Mesenchymal stem cell (in vitro differentiated cells and primary cell): ENCODE data around the gene MEAK7.

Experiments used
- DNase-seq: peaks from one replicate; pipeline ENCODE4 v3.0.0-alpha.2; 2013
- H2AFZ ChIP-seq: one replicate; pipeline ENCODE4 v1.6.1; 2013; ENCODE audit warnings: low read depth, mild to moderate bottlenecking, control low read depth, inconsistent platforms, low read length, moderate library complexity
- H2AK5ac ChIP-seq: 2 replicates; pipeline ENCODE4 v1.6.1; 2013; ENCODE audit warnings: low read length, moderate library complexity, mild to moderate bottlenecking, inconsistent platforms; ENCODE audit not compliant: severe bottlenecking
- H2BK120ac ChIP-seq: one replicate; pipeline ENCODE4 v1.6.1; 2013; ENCODE audit warnings: low read depth, mild to moderate bottlenecking, inconsistent platforms, low read length, moderate library complexity
- H2BK12ac ChIP-seq, 2 experiments: one replicate each; pipeline ENCODE4 v1.6.1; 2013; ENCODE audit warnings: inconsistent platforms in 2 of 2, low read length in 2 of 2, mild to moderate bottlenecking in 2 of 2, moderate library complexity in 2 of 2, control low read depth in 1 of 2
- H2BK15ac ChIP-seq: one replicate; pipeline ENCODE4 v1.6.1; 2013; ENCODE audit warnings: mild to moderate bottlenecking, low read depth, inconsistent platforms; ENCODE audit not compliant: poor library complexity, severe bottlenecking
- H2BK5ac ChIP-seq: 2 replicates; pipeline ENCODE4 v1.6.1; 2013; ENCODE audit warnings: low read depth, mild to moderate bottlenecking, low read length, control low read depth, inconsistent platforms; ENCODE audit not compliant: poor library complexity, severe bottlenecking
- H3K14ac ChIP-seq, 2 experiments: one replicate each; pipeline ENCODE4 v1.6.1; 2013; ENCODE audit warnings: inconsistent platforms in 2 of 2, low read length in 2 of 2, control low read depth in 1 of 2, mild to moderate bottlenecking in 1 of 2, moderate library complexity in 1 of 2
- H3K18ac ChIP-seq, 2 experiments: one replicate each; pipeline ENCODE4 v1.6.1; 2013; ENCODE audit warnings: inconsistent platforms in 2 of 2, low read length in 2 of 2, control low read depth in 1 of 2, low read depth in 1 of 2, mild to moderate bottlenecking in 1 of 2
- H3K23ac ChIP-seq, 2 experiments: one replicate each; pipeline ENCODE4 v1.6.1; 2013; ENCODE audit warnings: inconsistent platforms in 2 of 2, low read length in 2 of 2, mild to moderate bottlenecking in 2 of 2, moderate library complexity in 2 of 2, control low read depth in 1 of 2
- H3K27ac ChIP-seq: 2 replicates; pipeline ENCODE4 v1.5.1; 2013; ENCODE audit warnings: mild to moderate bottlenecking, moderate library complexity, low read length, control low read depth, inconsistent platforms; ENCODE audit not compliant: poor library complexity, severe bottlenecking
- H3K27me3 ChIP-seq, 2 experiments: 2 replicates each; pipeline versions ENCODE4 v1.6.1 to v1.7.0; 2013; ENCODE audit warnings: low read length in 2 of 2, mild to moderate bottlenecking in 2 of 2, moderate library complexity in 2 of 2, control low read depth in 1 of 2, inconsistent platforms in 1 of 2; ENCODE audit not compliant: control insufficient read depth in 1 of 2, insufficient read depth in 1 of 2
- H3K36me3 ChIP-seq, 2 experiments: 2 replicates each; pipeline versions ENCODE4 v1.6.1 to v1.7.0; 2013; ENCODE audit warnings: low read length in 2 of 2, control low read depth in 1 of 2, inconsistent platforms in 1 of 2, low read depth in 1 of 2, mild to moderate bottlenecking in 1 of 2; ENCODE audit not compliant: insufficient read depth in 2 of 2, control insufficient read depth in 1 of 2
- H3K4ac ChIP-seq, 2 experiments: one replicate each; pipeline ENCODE4 v1.6.1; 2013; ENCODE audit warnings: inconsistent platforms in 2 of 2, low read length in 2 of 2, mild to moderate bottlenecking in 2 of 2, moderate library complexity in 2 of 2, control low read depth in 1 of 2, low read depth in 1 of 2
- H3K4me1 ChIP-seq: 2 replicates; pipeline ENCODE4 v1.6.1; 2013; ENCODE audit warnings: low read depth, low read length, control low read depth; ENCODE audit not compliant: control insufficient read depth, insufficient read depth
- H3K4me2 ChIP-seq: 2 replicates; pipeline ENCODE4 v1.6.1; 2013; ENCODE audit warnings: low read length, mild to moderate bottlenecking, inconsistent platforms; ENCODE audit not compliant: poor library complexity, severe bottlenecking
- H3K4me3 ChIP-seq, 2 experiments: 2 replicates each; pipeline versions ENCODE4 v1.5.1 to v1.7.0; 2013; ENCODE audit warnings: low read length in 2 of 2, mild to moderate bottlenecking in 2 of 2, control low read depth in 1 of 2, low read depth in 1 of 2; ENCODE audit not compliant: insufficient read depth in 1 of 2
- H3K79me1 ChIP-seq: replicated peaks from 2 replicates; pipeline ENCODE4 v1.6.1; 2013; ENCODE audit warnings: mild to moderate bottlenecking, control low read depth, low read length, inconsistent platforms; ENCODE audit not compliant: poor library complexity, severe bottlenecking
- H3K9ac ChIP-seq: 2 replicates; pipeline ENCODE4 v1.7.0; 2013; ENCODE audit warnings: mild to moderate bottlenecking, low read length, moderate library complexity
- H3K9me3 ChIP-seq: 2 replicates; pipeline ENCODE4 v1.7.0; 2013; ENCODE audit warnings: mild to moderate bottlenecking, low read length; ENCODE audit not compliant: control insufficient read depth
- H4K8ac ChIP-seq: one replicate; pipeline ENCODE4 v1.6.1; 2013; ENCODE audit warnings: inconsistent platforms, mild to moderate bottlenecking, low read length, moderate library complexity
- H4K91ac ChIP-seq: one replicate; pipeline ENCODE4 v1.6.1; 2013; ENCODE audit warnings: mild to moderate bottlenecking, low read length, inconsistent platforms
- WGBS: methylation state at CpG from one replicate; pipeline ENCODE4 v1.1.7; 2013; ENCODE audit warnings: mixed read lengths; 5-methylcytosine and 5-hydroxymethylcytosine counted together

The MEAK7 gene

GRCh38 chr16:84467709-84468108 is 36.8 kb downstream of the MEAK7 start:
- Histone ChIP-seq H3K9me3 (peaks cover 16% of the 10 kb centered on the region), H3K14ac (no peak overlapping the region), H2AFZ (no peak overlapping the region), H3K4ac (no peak overlapping the region), H2BK15ac (no peak overlapping the region), H2BK120ac (no peak overlapping the region), H3K27me3 (no peaks in the 10 kb centered on the region), H2AK5ac (no peak overlapping the region), H3K23ac (no peak overlapping the region), H4K8ac (no peak overlapping the region), H3K79me1 (peaks cover 19% of the 10 kb centered on the region), H3K4me2 (no peak overlapping the region), H2BK12ac (no peak overlapping the region), H3K27ac (no peak overlapping the region), H3K9ac (no peak overlapping the region), H3K36me3 (peaks cover 37 to 46% of the 10 kb centered on the region in 2 experiments), H3K4me1 (no peaks in the 10 kb centered on the region), H3K4me3 (no peak overlapping the region), H4K91ac (no peak overlapping the region), H2BK5ac (no peak overlapping the region), H3K18ac (no peak overlapping the region)
- DNase-seq: no peak

- Histone ChIP-seq H3K9ac (no peak overlapping the region), H2AK5ac (no peak overlapping the region), H3K4me2 (no peak overlapping the region), H3K4me3 (no peak overlapping the region), H3K79me1 (peaks cover 22% of the 10 kb centered on the region), H2BK5ac (no peak overlapping the region), H3K27me3 (no peaks in the 10 kb centered on the region), H3K27ac (no peak overlapping the region), H3K23ac (no peak overlapping the region), H2BK15ac (no peak overlapping the region), H3K4ac (no peak overlapping the region), H3K9me3 (peaks cover 16% of the 10 kb centered on the region), H3K14ac (no peak overlapping the region), H3K36me3 (peaks cover 42 to 46% of the 10 kb centered on the region in 2 experiments), H2BK12ac (no peak overlapping the region), H2BK120ac (no peak overlapping the region), H2AFZ (no peak overlapping the region), H3K4me1 (no peaks in the 10 kb centered on the region), H3K18ac (no peak overlapping the region), H4K8ac (no peak overlapping the region), H4K91ac (no peak overlapping the region)
- DNase-seq: no peak
- 95% methylated on average over 1 of the region's 1 CpG for WGBS
Observed at GRCh38 chr16:84467256-84467655, 37.2 kb downstream of the MEAK7 start.

- H3K27ac ChIP-seq: no peak overlapping the region
- H2BK12ac ChIP-seq: no peak overlapping the region
- no peak overlapping the region for H3K18ac ChIP-seq
- peaks cover 18% of the 10 kb centered on the region for H3K79me1 ChIP-seq
- no peak overlapping the region for H2BK120ac ChIP-seq
- H3K36me3 ChIP-seq: peaks cover 42 to 44% of the 10 kb centered on the region in 2 experiments
- peaks cover 16% of the 10 kb centered on the region for H3K9me3 ChIP-seq
- H3K4ac ChIP-seq: no peak overlapping the region
- no peak overlapping the region for H3K4me2 ChIP-seq
- no peak overlapping the region for H3K14ac ChIP-seq
- no peak overlapping the region for H2BK15ac ChIP-seq
- 0% methylated on average over 1 of the region's 4 CpGs for WGBS
- H4K91ac ChIP-seq: no peak overlapping the region
- no peak overlapping the region for H2AFZ ChIP-seq
- H2AK5ac ChIP-seq: no peak overlapping the region
- no peak overlapping the region for H4K8ac ChIP-seq
- no peak overlapping the region for H3K9ac ChIP-seq
- no peak overlapping the region for H3K23ac ChIP-seq
- H3K4me1 ChIP-seq: no peaks in the 10 kb centered on the region
- no peak overlapping the region for H2BK5ac ChIP-seq
- no peak for DNase-seq
- no peaks in the 10 kb centered on the region for H3K27me3 ChIP-seq
- no peak overlapping the region for H3K4me3 ChIP-seq
Observed at GRCh38 chr16:84466692-84467091, 37.8 kb downstream of the MEAK7 start.

- H4K8ac ChIP-seq: no peak overlapping the region
- no peak overlapping the region for H3K4me3 ChIP-seq
- H2BK5ac ChIP-seq: no peak overlapping the region
- no peak overlapping the region for H2BK12ac ChIP-seq
- H3K4ac ChIP-seq: no peak overlapping the region
- H3K9ac ChIP-seq: no peak overlapping the region
- peaks cover 54 to 55% of the 10 kb centered on the region in 2 experiments for H3K36me3 ChIP-seq
- H2BK120ac ChIP-seq: no peak overlapping the region
- no peaks in the 10 kb centered on the region for H3K4me1 ChIP-seq
- H2AFZ ChIP-seq: no peak overlapping the region
- H3K18ac ChIP-seq: no peak overlapping the region
- H4K91ac ChIP-seq: no peak overlapping the region
- H2AK5ac ChIP-seq: no peak overlapping the region
- H3K27me3 ChIP-seq: no peaks in the 10 kb centered on the region
- no peak overlapping the region for H2BK15ac ChIP-seq
- DNase-seq: no peak
- no peak overlapping the region for H3K14ac ChIP-seq
- peaks cover 16% of the 10 kb centered on the region for H3K9me3 ChIP-seq
- no peak overlapping the region for H3K4me2 ChIP-seq
- peaks cover 14% of the 10 kb centered on the region for H3K79me1 ChIP-seq
- H3K27ac ChIP-seq: no peak overlapping the region
- no peak overlapping the region for H3K23ac ChIP-seq
- WGBS: 93% methylated on average over 6 of the region's 6 CpGs
Observed at GRCh38 chr16:84465154-84465553, 39.3 kb downstream of the MEAK7 start.
